Keratinocyte (primary cell): ENCODE data around the gene AGR3.

Experiments
- CTCF ChIP-seq, 3 experiments: IDR thresholded peaks in 1 of 3; conservative IDR thresholded peaks in 1 of 3; optimal IDR thresholded peaks in 1 of 3; 2 replicates in 2 of 3; 3 replicates in 1 of 3; pipeline versions ENCODE3 to v1.5.1; 2011; ENCODE audit warnings: low read length in 3 of 3, mild to moderate bottlenecking in 3 of 3, moderate library complexity in 2 of 3, control low read depth in 1 of 3, inconsistent platforms in 1 of 3; ENCODE audit not compliant: insufficient read depth in 2 of 3; ENCODE audit errors: extremely low read depth in 1 of 3
- EZH2 ChIP-seq: IDR thresholded peaks from one replicate; pipeline ENCODE4 v1.6.1; 2012; ENCODE audit warnings: inconsistent platforms, mild to moderate bottlenecking, low read length, moderate library complexity

- TF ChIP-seq CTCF (optimal IDR thresholded peaks at IDR 0.05 in 1 of 3, IDR thresholded peaks at IDR 0.05 in 1 of 3, conservative IDR thresholded peaks at IDR 0.05 in 1 of 3; ENCODE audit: extremely low read depth in 1 of 3, insufficient read depth in 2 of 3, low read length in 3 of 3) = no peak
- TF ChIP-seq EZH2 = no peak
These were observed 41.2 kb upstream of the AGR3 start for GRCh38 chr7:16923019-16923418.
